Heart left ventricle (tissue), 16 donors: ENCODE data around the gene TLE4. TPM values are rescaled to one million over a fixed set of nuclear protein-coding genes. Genes with fewer than 3 reads are reported as not detected.

Source experiments
- ATAC-seq, 4 donors: fragments of 200-7000 bp; cut with Tn5 transposase; one replicate each; pipeline ENCODE4 v1.9.1; 2020 to 2022; ENCODE audit warnings: moderate library complexity in 4 of 4, mild to moderate bottlenecking in 3 of 4, moderate number of reproducible peaks in 1 of 4
- DNase-seq, 5 donors: peaks; one replicate each; pipeline ENCODE4 v3.0.0-alpha.2; 2020
- H3K27ac ChIP-seq, 12 donors: fragments of 200-600 bp; sonication (generic) in 4 of 12; one replicate each; pipeline versions ENCODE4 v1.5.0 to v1.8.0; 2016 to 2022; ENCODE audit warnings: mild to moderate bottlenecking in 2 of 12
- H3K27me3 ChIP-seq, 9 donors: fragments of 200-600 bp; sonication (generic) in 2 of 9; one replicate each; pipeline versions ENCODE4 v1.5.1 to v1.8.0; 2016 to 2022; ENCODE audit warnings: mild to moderate bottlenecking in 3 of 9
- H3K36me3 ChIP-seq, 9 donors: fragments of 200-600 bp; sonication (generic) in 2 of 9; one replicate each; pipeline versions ENCODE4 v1.5.0 to v1.8.0; 2018 to 2022; ENCODE audit warnings: mild to moderate bottlenecking in 2 of 9
- H3K4me1 ChIP-seq, 12 donors: fragments of 200-600 bp; sonication (generic) in 4 of 12; one replicate each; pipeline versions ENCODE4 v1.5.0 to v1.8.0; 2016 to 2022; ENCODE audit warnings: mild to moderate bottlenecking in 3 of 12
- H3K4me3 ChIP-seq, 12 donors: fragments of 200-600 bp; sonication (generic) in 4 of 12; one replicate each; pipeline versions ENCODE4 v1.5.0 to v1.8.0; 2017 to 2022; ENCODE audit warnings: mild to moderate bottlenecking in 9 of 12, moderate library complexity in 4 of 12
- H3K9me3 ChIP-seq, 12 donors: fragments of 200-600 bp; sonication (generic) in 4 of 12; one replicate each; pipeline versions ENCODE4 v1.5.0 to v1.8.0; 2016 to 2022; ENCODE audit warnings: mild to moderate bottlenecking in 1 of 12
- CTCF ChIP-seq, 12 donors: fragments of 200-600 bp; sonication (generic) in 4 of 12; IDR thresholded peaks; one replicate each; pipeline versions ENCODE4 v1.5.0 to v1.8.0; 2018 to 2022; ENCODE audit warnings: antibody characterized with exemption in 12 of 12, mild to moderate bottlenecking in 5 of 12
- POLR2A ChIP-seq, 2 donors: fragments of 450-650 bp; IDR thresholded peaks; one replicate each; pipeline ENCODE4 v1.6.1; 2017; ENCODE audit warnings: antibody characterized with exemption in 2 of 2, mild to moderate bottlenecking in 2 of 2, moderate library complexity in 2 of 2
- WGBS, 4 donors: extraction: QIAGEN DNeasy Blood & Tissue Kit in 2 of 4; methylation state at CpG; one replicate each; pipeline versions ENCODE4 v1.1.5 to v1.1.7; 2013 to 2018; 5-methylcytosine and 5-hydroxymethylcytosine counted together
- intact Hi-C, 10 donors: fragments of 100-400 bp; cut with DNase I; formaldehyde crosslinking; loops; one replicate each; pipeline versions ENCODE4 v1.11.1 to v1.14.2; 2022
- polyA plus RNA-seq, 2 donors: library from polyadenylated mRNA; stranded (reverse); fragments of 200-250 nt; gene quantifications; one replicate each; pipeline ENCODE4 v1.2.3, GENCODE V29; 2013
- total RNA-seq, 9 donors: library from RNA; depleted of rRNA in 2 of 9; stranded (reverse); fragments of >200 nt in 2 of 9; fragmentation: NEBNext Ultra II Directional in 3 of 9; extraction: Animal tissue kit (Norgen Biotek cat#: 25700) in 3 of 9; gene quantifications; one replicate each; pipeline versions ENCODE4 v1.1.0 to v1.2.4, GENCODE V29; 2016 to 2023
- donor health status: ischemic (EF 13 %, LVEDD 7.1; RV severe dilation, severe dysfunction).
- donor health status: healthy with polysubstance abuse.
- donor health status: DM: no; HTN: yes; CAD: no.
- donor health status: DM: no; HTN: no; CAD: no.
- donor health status: ischemic (EF 25% LVEDD 6.9; RV normal size, moderate dysfunction).
- donor health status: ischemic (EF 25% LVEDD 5.7; RV mildly dilated, moderate dysfunction).
- donor health status: healthy.
- donor health status: DM: yes; HTN: yes; CAD: no.
- donor health status: ischemic (EF 35%, LVEDD 5.7; RV mildly dilated, moderate dysfunction).
- donor health status: nonischemic (EF 11% LVEDD 7.7; RV severe dilation, severe dysfunction).
- donor health status: DM: yes; HTN: yes; CAD: no.
- donor health status: PGD.
- donor health status: ischemic (EF 29% LVEDD 5.4; RV normal size, mild dysfunction).
- donor health status: nonischemic (EF 23%, LVEDD 6.1; RV moderate dilation, normal function).

The TLE4 gene
- total and polyA plus RNA-seq, 11 donors = 3.7 to 23.9 (median 13.8) TPM

- DNase-seq (no peak), ATAC-seq (peak in 3 of 4 donors; percentile 43 to 71 (median 49))
- Histone ChIP-seq H3K9me3 (peaks cover 0 to 15% (median 0%) of the 10 kb centered on the region in 12 donors), H3K4me3 (no peak overlapping the region), H3K4me1 (peaks cover 0 to 46% (median 15%) of the 10 kb centered on the region in 12 donors), H3K27ac (peak overlapping the region in 1 of 12 donors; percentile 69), H3K36me3 (no peaks in the 10 kb centered on the region), H3K27me3 (no peaks in the 10 kb centered on the region)
- TF ChIP-seq CTCF (IDR thresholded peaks at IDR 0.05) (no peak), POLR2A (IDR thresholded peaks at IDR 0.05) (no peak)
- WGBS, 4 donors = 83 to 88% (median 86%) methylated on average over 4 of the region's 4 CpGs
- intact Hi-C loops = no loop called here
Observed at GRCh38 chr9:79610791-79611614, 39.2 kb downstream of the TLE4 start.

GRCh38 chr9:79613145-79613544 lies 41.4 kb downstream of the TLE4 start:
- Histone ChIP-seq H3K4me3 (no peak overlapping the region), H3K27ac (peak overlapping the region in 1 of 12 donors; percentile 69), H3K4me1 (peaks cover 0 to 58% (median 28%) of the 10 kb centered on the region in 12 donors), H3K9me3 (no peaks in the 10 kb centered on the region), H3K27me3 (no peaks in the 10 kb centered on the region), H3K36me3 (no peaks in the 10 kb centered on the region)
- intact Hi-C loops = no loop called here
- DNase-seq (no peak), ATAC-seq (no peak)
- TF ChIP-seq POLR2A (IDR thresholded peaks at IDR 0.05) (no peak), CTCF (IDR thresholded peaks at IDR 0.05) (no peak)
- WGBS, 4 donors = 86 to 95% (median 91%) methylated on average over 3 of the region's 3 CpGs

- 77 to 83% (median 80%) methylated on average over 5 of the region's 5 CpGs for WGBS, 4 donors
Observed at GRCh38 chr9:79615038-79615437, 43.3 kb downstream of the TLE4 start.

GRCh38 chr9:79616013-79616412 lies 44.2 kb downstream of the TLE4 start:
- no peaks in the 10 kb centered on the region for H3K27me3 ChIP-seq
- H3K9me3 ChIP-seq = no peaks in the 10 kb centered on the region
- DNase-seq = no peak
- intact Hi-C loops = no loop called here
- H3K4me1 ChIP-seq = peaks cover 0 to 41% (median 22%) of the 10 kb centered on the region in 12 donors
- no peak overlapping the region for H3K27ac ChIP-seq
- 50 to 72% (median 61%) methylated on average over 4 of the region's 4 CpGs for WGBS, 4 donors
- H3K36me3 ChIP-seq = no peaks in the 10 kb centered on the region
- peak in 2 of 4 donors; percentile 46 to 55 for ATAC-seq
- no peak overlapping the region for H3K4me3 ChIP-seq
- no peak for TF ChIP-seq CTCF (IDR thresholded peaks at IDR 0.05)
- no peak for TF ChIP-seq POLR2A (IDR thresholded peaks at IDR 0.05)

More at GRCh38 chr9:79615038-79615437, 43.3 kb downstream of the TLE4 start:
- ATAC-seq (no peak), DNase-seq (no peak)
- Histone ChIP-seq H3K9me3 (no peaks in the 10 kb centered on the region), H3K27me3 (no peaks in the 10 kb centered on the region), H3K4me1 (peaks cover 0 to 50% (median 28%) of the 10 kb centered on the region in 12 donors), H3K4me3 (no peak overlapping the region), H3K27ac (no peak overlapping the region), H3K36me3 (no peaks in the 10 kb centered on the region)
- TF ChIP-seq POLR2A (IDR thresholded peaks at IDR 0.05) = no peak
- intact Hi-C loops = no loop called here
